Activated gamma-delta T cell treated with anti-CD3 and anti-CD28 coated beads, Interleukin-2, amount 50 U/mL, for 16 hours (primary cell): ENCODE data around the gene NOS3.

Source experiments
- DNase-seq: peaks from one replicate; pipeline ENCODE4 v3.0.0-alpha.2; 2020; ENCODE audit warnings: low read depth

Gene NOS3

DNA sequence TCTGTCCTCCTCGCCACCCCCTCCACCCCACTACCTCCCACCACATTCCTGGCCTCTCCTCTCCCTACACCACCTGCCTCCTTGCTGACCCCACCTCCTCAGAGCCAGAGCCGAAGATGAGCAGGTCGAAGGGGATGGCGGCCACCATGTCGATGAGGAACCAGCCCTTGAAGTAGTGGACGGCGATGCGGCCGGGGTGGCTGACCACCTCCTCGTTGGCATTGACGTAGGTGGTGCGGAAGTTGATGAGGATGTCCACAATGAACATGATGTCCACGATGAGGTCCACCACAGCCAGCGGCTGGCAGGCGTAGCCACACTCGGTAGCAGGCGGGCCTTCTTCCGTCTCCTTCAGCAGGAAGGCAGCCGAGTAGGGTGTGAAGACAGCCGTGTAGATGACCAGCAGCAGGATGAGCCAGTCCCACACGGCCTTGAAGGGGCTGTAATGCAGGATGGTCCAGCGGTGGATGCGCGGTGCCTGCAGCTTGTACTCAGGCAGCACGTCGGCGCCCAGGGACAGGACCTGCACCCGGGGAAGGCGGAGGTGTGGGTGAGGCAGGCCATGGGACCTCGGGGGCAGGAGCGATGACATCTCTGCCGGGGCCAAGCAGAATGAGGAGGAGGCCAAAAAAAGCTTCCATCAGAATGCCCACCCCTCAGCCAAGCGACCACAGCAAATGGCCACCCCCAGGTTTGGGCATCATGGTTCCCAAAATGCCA, 38.3 kb upstream of the NOS3 start:
- no peak for DNase-seq

DNA sequence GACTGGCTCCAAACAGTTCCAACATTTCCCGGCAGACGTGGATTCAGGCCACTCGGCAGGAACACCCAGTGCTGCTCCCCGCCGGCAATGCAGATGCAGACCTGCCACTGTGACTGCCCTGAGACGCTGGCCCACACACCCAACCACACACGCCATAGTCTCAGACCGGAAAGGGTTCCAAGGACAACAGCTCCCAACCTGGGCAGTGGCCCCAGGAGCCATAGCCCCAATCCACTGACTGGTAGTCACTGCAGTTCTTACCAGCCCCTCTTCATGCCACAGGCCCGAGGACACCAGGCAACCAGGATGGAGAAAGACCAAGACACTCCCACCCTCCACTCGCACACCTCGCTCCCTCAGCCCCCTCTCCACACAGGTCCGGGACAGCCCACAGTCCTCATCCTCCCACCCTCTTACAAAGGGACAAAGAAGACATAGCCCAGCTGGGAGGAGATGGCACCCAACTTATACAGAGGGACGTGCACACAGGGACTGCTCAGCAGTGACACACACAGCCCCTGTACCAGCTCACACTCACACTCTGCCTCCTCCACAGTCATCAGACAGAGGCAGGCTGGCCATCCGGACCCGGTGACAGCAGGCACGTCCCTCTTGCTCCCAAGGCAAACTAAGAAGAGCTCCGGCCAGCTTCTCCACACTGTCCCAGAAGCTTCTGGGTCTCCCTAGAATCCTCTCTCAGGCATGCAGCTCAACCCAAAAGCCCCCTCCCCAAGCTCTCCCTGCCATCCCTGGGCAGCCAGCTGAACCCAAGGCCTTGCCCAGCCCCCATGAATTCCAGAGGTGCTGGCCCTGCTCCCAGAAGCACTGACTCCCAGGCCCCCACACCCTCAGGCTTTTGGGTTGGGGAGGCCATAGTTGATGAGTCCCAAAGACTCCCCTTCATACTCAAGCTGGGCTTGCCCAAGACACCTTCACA, 37.5 kb upstream of the NOS3 start:
- no peak for DNase-seq

DNA sequence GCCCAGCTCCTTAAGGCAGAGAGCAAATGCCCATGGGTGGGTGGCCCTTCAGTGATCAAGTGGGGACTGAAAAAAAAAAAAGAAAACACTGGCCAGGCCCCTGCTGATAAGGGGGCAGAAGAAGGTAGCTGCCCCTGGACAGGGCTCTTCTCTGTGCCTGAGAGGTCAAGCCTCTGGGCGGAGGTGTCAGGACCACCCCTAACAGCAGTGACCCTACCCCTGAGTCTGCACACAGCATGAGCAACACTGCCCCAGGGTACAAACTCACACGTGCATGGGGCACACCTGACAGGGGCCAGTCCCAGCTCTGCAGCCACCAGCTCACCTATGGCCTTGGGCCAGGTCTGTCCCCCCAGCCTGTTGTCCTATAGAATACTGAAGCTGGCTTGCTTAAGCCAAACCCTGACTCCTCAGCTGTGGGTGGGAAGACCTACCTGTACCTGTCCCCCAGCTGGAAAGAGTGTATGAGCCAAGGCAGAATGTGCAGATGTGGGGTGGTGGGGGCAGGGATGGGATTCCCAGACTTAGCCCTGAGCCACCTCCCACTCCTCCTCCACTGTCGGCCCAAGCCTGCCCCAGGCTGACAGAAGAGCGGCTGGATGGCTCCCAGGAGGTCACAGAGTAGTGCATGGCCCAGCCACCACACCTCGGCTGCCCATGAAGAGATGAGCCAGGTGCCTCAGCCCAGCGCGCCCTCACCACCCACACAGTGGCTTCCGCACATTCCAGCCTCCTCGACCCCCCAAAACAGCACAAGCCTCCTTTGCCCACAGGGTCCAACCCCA, 36.4 kb upstream of the NOS3 start:
- DNase-seq: no peak

DNA sequence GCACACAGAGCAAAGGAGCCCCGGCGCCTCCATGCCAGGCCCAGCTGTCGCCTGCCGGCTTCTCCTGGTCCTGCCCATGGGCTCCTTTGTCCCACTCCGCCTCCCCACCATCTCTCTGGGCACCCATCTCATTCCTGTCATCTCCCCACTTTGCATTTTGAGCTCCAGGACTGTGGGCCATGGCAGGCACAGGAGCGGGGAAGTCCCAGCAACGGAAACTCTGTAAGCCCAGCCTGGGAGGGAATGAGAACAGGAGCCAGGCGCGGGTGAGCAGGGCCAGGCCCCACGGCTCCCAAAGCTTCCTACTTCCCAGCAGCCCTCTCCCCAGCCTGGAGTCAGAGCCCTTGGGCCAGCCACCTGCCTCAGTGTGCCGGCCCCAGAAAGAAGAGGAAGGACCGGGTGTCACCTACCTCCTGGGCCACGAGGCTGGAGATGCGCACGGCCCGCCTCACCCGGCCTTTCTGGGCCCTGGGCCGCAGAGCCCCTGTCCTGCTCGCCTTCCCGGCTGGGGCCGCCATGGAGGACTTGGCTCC, 35.8 kb upstream of the NOS3 start:
- DNase-seq: no peak

DNA sequence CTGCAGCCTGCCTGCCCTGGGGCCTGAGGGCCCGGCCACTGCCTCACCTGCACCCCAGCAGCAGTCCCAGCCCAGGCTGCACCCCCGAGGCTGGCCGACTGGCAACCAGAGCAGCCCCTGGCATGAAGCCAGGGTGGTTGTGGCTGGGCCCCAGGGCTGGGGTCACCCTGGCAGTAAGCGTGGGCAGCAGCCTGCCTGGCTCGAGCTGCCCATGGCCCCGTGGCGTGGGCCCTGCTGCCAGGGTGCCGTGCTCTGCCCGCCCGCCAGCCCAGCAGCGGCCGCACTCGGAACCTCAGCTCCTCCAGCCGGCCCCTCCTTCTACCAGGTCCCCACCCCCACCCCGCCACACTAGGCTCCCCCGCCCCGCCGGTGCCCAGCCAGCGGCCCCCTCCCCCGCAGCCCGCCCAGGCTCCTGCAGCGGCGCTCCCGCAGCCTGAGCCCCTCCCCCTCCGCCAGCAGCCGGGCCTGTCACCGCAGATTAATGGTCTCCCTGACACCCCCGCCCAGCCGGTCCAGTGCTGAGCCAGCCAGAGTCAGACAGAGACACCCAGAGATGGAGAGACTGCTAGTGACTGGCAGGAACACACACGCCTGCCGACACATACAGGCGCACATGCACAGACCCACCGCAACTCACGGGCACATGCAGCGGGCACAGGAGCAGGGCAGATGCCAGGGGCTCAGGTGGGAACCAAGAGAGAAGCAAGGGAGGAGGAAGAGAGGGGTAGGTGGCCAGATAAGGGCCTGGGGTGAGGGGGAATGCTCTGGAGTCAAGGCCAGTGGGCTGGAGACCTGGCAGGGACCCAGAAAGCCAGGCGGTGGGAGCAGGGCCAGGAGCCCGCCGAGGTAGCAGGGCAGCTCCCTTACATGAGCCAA, 35.1 kb upstream of the NOS3 start:
- no peak for DNase-seq

DNA sequence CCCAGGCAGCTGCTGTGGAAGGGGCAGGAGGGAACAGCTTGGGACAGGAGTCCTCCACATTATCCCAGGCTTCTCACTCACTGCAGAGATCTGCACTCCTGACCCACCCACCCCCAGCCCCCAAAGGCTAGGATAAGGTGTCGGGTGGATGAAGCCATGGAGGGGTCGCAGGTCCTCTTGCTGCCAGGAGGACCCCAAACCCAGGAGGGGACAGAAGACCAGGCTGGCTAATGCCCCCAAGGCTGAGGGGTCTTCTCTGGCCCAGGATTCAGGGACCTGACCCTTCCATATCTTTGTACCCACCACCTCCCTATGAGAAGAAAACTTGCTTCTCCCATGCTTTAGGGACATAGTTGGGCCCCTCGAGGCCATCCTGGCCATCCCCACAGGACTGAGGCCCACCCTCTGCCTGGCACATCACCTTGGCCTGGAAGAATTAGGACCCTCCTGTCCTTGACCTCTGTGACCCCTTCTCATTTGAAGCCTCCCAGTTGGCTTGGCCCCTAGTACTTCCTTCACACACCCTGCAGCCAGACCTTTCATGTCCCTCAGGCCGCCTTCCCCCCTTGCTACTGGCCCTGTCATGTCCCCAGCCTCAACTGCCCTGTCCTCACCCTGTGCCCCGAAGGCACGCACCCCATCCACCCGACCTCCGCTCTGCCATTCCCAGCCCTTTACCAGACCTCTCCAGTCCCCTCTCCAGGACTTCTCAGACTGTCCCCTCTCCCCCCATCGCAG, 34.3 kb upstream of the NOS3 start:
- no peak for DNase-seq

DNA sequence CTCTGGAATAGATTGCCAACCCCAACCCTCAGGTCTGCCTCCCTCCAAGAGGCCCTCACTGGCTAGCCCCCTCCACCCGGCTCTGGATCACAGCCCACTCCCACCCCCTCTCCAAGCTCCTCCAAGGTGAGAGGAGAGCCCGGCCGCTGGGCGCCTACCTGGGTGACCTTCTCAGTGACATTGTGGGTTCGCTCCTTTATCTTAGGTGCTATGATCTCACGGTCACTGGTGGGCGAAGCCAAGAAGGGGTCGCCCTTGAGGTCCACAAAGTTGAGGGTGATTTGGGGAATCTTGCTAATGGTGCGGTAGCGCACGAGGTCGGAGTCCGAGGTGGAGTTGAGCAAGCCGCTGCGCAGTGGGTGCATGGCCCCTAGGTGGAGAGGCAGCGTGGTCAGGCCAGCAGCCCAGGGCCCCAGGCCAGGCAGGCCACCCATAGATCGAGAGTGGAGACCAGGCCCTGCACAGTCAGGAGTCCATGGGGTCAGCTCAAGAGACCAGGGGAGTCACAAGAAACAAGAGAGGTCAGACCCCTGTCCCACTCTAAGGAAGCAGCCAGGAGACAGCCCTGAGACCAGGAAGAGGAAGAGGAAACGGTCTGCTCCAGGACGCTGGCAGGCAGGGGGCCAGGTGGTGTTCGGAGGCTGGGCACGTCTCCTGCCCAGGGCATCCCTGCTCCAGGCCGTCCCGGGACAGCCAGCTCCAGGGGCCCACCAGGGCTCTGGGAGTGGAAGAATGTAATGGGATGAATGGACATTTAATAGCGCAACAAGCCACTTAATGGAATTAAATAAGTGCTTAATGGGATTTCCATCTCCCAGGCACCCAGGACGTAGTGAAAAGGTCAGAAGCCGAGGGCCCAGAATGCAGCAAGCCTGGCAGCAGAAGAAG, 33.4 kb upstream of the NOS3 start:
- DNase-seq: no peak

DNA sequence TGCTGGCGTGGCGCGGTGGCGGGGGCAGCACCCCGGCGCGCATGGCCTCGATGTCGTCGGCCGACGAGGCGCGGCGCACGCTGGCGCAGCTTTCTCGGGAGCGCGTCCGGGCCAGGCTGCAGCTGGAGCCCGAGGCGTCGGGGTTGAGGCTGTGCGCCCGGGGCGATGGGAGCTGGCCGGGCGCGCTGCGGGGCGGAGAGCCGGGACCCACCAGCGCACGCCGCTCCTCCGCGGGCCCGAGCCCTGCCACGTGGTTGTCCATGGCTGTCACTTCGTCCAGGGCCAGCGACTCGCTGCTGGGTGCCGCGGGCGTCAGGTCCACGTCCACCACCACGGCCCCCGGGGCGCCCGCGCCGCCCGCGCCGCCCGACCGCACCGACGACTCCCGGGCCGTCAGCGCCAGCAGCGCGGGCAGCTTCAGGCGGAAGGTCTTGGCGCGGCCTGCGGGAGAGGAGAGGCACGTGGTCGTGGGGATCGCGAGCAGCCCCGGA, 32.7 kb upstream of the NOS3 start:
- DNase-seq: no peak

DNA sequence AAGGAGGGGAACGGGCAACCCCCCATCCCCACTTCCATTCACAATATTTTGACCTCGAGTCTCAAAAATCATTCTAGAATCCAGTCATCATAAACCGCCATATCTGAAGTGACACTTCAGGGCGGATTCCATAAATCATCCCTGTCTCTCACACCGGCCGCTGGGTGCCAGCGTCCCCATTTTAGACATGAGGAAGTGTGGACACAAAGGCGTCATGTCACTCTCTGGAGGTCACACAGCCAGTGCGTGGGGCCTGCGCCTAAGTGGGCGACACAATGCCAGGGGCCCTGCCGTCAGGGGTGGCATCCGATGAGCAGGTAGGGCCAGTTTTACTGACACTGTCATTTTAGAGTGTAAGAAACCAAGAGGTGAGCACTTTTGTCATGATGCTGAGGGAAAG, 32.2 kb upstream of the NOS3 start:
- DNase-seq: no peak

DNA sequence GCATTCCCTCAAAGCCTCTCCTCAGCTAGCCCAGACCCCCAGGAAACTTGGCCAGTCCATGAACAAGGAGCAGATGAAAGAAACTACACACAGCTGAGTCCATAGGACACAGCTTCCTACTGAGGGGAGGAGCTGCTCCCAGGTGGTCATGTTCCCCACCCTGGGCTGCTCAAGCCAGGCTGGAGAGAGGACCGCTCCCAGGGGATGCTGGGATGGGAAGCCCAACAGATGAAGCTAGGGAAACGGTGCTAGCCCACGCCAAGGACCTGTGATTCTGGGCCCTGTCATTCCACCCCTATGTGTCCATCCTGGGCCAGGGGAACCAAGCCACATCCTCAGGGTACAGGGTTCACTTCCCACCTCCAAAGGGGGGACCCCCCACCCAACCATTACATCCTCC, 31.7 kb upstream of the NOS3 start:
- DNase-seq: no peak

DNA sequence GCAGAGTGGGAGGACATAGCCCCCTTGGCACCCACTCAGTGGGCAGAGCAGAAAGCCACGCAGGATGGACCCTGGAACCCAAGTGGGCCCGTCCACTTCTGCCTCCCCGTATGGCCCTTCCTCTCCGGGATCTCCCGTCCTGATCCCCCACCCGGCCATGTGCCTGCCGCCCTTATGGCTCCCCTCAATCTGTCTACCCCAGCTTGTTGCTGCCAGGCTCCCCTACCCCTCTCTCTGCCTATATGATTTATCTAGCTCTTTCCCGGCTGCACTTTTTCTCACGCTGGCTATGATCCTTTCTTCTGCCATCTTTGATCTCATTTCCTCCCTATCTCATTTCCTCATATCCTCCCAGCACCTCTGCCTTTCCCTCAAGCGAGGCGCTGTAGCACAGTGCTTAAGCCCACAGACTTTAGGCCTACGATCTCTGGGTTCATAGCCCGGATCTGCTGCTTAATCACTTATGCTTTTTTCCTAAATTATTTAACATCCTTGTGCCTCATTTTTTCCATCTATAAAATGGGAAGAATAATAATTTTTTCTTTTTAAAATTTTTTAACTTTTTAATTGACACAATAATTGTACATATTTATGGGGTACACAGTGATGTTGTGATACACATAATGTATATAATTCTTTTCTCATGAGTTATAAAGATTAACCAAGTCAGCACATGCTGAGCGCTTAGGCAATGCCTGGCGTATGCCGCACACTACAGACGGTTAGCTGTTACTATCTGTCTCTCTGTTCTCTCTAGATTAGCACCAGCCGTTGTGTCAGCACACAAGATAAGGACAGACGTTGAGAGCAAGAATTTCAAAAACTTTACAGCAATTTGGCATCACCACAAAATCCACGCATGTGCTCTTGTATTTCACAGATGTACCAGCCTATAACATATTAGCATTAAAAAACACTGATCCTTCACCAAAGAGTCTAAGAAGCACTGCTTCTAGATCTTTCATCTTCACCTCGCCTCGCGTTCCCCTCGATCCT, 30.8 kb upstream of the NOS3 start:
- DNase-seq: no peak

DNA sequence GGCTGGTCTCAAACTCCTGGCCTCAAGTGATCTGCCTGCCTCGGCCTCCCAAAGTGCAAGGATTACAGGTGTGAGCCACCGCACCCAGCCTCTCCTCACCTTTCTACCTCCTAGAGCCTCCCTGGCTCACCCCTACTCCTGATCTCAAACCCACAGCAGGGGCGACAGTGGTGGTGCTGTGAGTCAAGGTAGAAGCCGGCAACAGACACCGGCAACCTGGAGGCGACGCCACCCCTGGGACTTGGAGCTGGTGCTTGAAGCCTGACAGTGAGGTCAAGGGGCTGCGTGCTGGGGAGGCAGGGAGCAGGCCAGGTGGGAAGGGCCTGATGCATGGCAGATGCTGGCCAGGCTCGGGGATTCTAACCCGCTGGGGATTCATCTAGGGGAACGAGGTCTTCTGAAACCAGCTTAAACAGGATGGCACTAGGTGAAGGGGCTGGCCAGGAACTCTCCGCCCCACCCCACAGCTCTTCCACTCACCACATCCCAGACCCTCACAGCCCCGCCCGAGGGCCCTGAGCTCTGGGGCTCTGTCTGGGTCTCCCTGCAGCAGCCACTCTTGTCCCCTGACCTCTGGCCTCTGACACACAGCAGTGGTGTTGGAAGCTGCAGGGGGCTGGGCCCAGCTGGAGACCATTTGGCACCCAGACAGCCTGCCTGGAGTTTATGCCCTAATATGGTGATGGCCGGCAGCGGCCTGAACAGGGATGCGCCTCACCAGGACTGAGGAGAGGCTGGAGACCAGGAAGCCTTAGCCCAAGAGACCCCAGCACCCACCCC, 29.1 kb upstream of the NOS3 start:
- no peak for DNase-seq

DNA sequence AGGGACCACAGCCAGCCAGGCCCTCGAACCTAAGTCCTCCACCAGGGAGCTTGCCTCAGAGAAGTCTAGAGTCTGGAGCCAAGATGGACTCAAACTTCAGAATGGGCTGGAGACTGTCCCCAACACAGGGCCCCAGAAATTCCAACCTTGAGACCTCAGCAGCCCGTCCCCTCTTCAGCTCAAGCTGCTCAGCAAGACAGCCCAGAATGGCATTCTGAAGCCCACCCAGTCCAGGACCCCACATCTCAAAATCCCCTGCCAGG, 28.6 kb upstream of the NOS3 start:
- no peak for DNase-seq

DNA sequence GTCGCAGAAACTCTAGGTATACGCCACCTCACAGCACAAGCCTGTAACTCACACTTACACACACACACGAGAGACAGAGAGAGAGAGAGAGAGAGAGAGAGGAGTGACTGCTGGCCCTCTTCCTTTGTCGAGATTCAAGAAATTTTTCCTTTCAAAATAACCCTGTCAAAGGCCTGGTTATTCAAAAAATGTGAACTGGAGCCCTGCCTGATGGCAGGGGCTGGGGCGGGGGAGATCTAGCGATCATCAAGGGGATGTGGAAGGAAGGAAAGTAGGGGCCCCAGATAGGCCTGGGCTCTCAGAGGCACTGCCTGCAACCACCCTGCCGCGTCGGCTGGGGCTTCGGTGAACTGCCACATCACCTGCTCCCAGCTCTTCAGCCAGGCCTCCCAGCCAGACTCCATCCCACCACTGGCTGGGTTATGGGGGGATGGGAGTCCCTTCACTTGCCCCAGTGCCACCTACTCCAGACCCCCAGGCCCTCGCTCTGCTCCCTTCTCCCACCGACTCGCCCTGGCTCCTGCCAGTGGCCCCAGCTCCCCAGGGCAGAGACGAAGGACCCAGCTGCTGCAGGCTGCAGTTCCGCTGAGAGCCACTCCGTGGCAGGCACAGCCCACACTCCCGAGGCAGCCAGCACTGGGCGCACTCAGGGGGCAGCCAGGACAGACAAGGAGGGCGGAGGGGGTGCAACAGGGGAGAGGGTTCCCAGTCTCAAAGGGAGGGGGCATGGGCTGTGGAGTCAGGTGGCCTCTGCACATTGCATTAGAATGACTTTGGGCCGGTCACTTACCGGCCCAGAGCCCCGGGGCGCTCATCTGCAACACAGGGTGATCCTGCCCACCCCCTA, 28.0 kb upstream of the NOS3 start:
- DNase-seq: peak; percentile 30

DNA sequence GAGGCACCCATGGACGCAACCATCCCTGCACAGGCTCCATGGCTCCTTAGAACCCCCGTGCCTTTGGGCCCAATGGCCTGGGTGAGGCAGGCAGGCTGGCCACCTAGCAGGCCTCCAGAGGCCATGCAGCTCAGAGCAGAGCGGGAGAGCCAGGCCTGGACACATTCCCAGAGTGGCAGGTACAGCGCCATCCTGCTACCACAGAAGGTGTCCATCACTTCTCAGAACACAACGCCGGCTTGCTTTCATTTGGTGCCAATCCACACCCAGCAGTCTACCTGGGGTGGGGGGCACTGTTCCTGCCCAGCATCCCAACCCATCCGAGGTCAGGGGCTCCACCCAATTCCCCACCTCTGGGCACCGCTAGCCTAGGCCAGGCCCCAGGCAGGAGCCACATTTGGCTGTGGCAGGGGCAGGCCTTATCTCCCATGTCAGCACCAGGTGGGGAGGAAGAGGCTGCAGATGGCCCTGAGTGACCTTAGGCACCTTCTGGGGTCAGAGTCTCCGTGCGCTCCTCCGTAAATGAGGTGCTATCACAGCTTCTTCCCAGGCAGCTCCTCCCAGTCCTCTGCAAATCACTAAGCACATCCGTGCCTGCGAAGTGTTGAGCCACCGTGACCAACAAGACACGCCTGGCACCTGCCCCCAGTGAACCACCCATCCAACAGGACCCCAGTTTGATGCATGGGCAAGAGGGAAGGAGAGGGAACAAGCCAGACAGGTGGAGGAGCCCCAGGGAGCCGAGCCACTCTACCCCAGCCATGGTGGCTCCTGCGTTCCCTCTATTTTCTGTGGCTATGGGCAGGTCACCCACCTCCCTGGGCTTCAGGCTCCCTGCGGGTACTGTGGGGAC, 26.9 kb upstream of the NOS3 start:
- DNase-seq: no peak

DNA sequence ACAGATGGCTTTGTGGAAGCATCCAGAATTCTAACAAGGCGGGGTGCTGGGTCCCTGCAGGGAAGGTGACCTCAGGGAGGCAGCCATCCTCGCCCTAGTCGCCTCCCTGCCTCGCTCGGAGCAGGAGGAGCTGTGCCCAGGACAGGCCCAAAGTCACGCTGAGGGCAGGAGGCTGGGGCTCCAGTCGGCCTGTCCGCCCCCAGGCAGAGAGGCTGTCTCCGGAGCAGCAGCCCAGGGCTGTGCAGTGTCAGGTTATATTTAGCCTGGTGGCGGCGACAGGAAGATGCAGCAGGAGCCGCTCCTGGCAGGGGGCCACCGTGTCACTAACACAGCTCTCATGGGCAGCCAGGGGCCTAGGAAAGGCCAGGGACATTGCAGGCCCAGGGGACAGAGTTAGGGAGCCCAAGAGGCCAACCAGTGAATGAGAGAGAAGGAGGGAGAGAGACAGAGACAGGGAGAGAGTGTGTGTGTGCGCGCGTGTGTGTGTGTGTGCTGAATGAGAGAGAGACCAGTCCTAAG, 26.2 kb upstream of the NOS3 start:
- DNase-seq: no peak
